Heart left ventricle (tissue), 13 donors: Measurements from ENCODE around the gene ACVR1.

Experiments
- CTCF ChIP-seq, 12 donors: fragments of 200-600 bp; sonication (generic) in 4 of 12; IDR thresholded peaks; one replicate each; pipeline versions ENCODE4 v1.5.0 to v1.8.0; 2018 to 2022; ENCODE audit warnings: antibody characterized with exemption in 12 of 12, mild to moderate bottlenecking in 5 of 12
- POLR2A ChIP-seq, 2 donors: fragments of 450-650 bp; IDR thresholded peaks; one replicate each; pipeline ENCODE4 v1.6.1; 2017; ENCODE audit warnings: antibody characterized with exemption in 2 of 2, mild to moderate bottlenecking in 2 of 2, moderate library complexity in 2 of 2
- donor health status: ischemic (EF 13 %, LVEDD 7.1; RV severe dilation, severe dysfunction).
- donor health status: DM: no; HTN: yes; CAD: no.
- donor health status: DM: no; HTN: no; CAD: no.
- donor health status: ischemic (EF 25% LVEDD 6.9; RV normal size, moderate dysfunction).
- donor health status: ischemic (EF 25% LVEDD 5.7; RV mildly dilated, moderate dysfunction).
- donor health status: ischemic (EF 35%, LVEDD 5.7; RV mildly dilated, moderate dysfunction).
- donor health status: nonischemic (EF 11% LVEDD 7.7; RV severe dilation, severe dysfunction).
- donor health status: DM: yes; HTN: yes; CAD: no.
- donor health status: PGD.
- donor health status: ischemic (EF 29% LVEDD 5.4; RV normal size, mild dysfunction).
- donor health status: nonischemic (EF 23%, LVEDD 6.1; RV moderate dilation, normal function).

GRCh38 chr2:157867703-157868102 lies 8.4 kb downstream of the ACVR1 start:
- TF ChIP-seq POLR2A (IDR thresholded peaks at IDR 0.05) = no peak
- no peak for TF ChIP-seq CTCF (IDR thresholded peaks at IDR 0.05)
